Activated CD4-positive, alpha-beta T cell treated with anti-CD3 and anti-CD28 coated beads, Interleukin-2, amount 50 U/mL, for 1 hour (primary cell): ENCODE measurements around the gene PTPRN2.

Source experiments
- DNase-seq: peaks from one replicate; pipeline ENCODE4 v3.0.0-alpha.2; 2020

Gene PTPRN2

GRCh38 chr7:157558875-157559595 lies 1028.6 kb downstream of the PTPRN2 start:
- DNase-seq: no peak

- DNase-seq: no peak
These were observed 1029.1 kb downstream of the PTPRN2 start for GRCh38 chr7:157558516-157558874.

GRCh38 chr7:157558061-157558460 lies 1029.6 kb downstream of the PTPRN2 start:
- no peak for DNase-seq

- DNase-seq: no peak
These were observed 1030.4 kb downstream of the PTPRN2 start for GRCh38 chr7:157557263-157557662.

- no peak for DNase-seq
These were observed 1031.0 kb downstream of the PTPRN2 start for GRCh38 chr7:157556642-157556944.

GRCh38 chr7:157555944-157556641 lies 1031.5 kb downstream of the PTPRN2 start:
- no peak for DNase-seq

- DNase-seq: no peak
These were observed 1032.3 kb downstream of the PTPRN2 start for GRCh38 chr7:157555313-157555712.

GRCh38 chr7:157554393-157555238 lies 1033.0 kb downstream of the PTPRN2 start:
- DNase-seq: no peak

GRCh38 chr7:157553256-157553655 lies 1034.4 kb downstream of the PTPRN2 start:
- DNase-seq: no peak

- DNase-seq: no peak
These were observed 1035.2 kb downstream of the PTPRN2 start for GRCh38 chr7:157552295-157552993.

- no peak for DNase-seq
These were observed 1036.1 kb downstream of the PTPRN2 start for GRCh38 chr7:157551325-157552070.

- DNase-seq: no peak
These were observed 1037.0 kb downstream of the PTPRN2 start for GRCh38 chr7:157550300-157551275.

- no peak for DNase-seq
These were observed 1037.9 kb downstream of the PTPRN2 start for GRCh38 chr7:157549612-157550299.

- DNase-seq: no peak
These were observed 1038.8 kb downstream of the PTPRN2 start for GRCh38 chr7:157548691-157549303.

GRCh38 chr7:157547611-157548010 lies 1040.0 kb downstream of the PTPRN2 start:
- DNase-seq: no peak

- no peak for DNase-seq
These were observed 1040.5 kb downstream of the PTPRN2 start for GRCh38 chr7:157547102-157547501.

- DNase-seq: no peak
These were observed 1042.0 kb downstream of the PTPRN2 start for GRCh38 chr7:157545681-157546060.

- no peak for DNase-seq
These were observed 1042.5 kb downstream of the PTPRN2 start for GRCh38 chr7:157544980-157545680.

- DNase-seq: no peak
These were observed 1043.4 kb downstream of the PTPRN2 start for GRCh38 chr7:157544226-157544625.

GRCh38 chr7:157543791-157544190 lies 1043.8 kb downstream of the PTPRN2 start:
- no peak for DNase-seq
